Measurements from ENCODE around the gene NLRX1.
A peak's percentile ranks its signal among the peaks of the same experiment; 100 is the strongest.
"Not testable (repeated sequence)": the region's sequence is repeated elsewhere in the genome, so short reads cannot be mapped to it uniquely, and the experiment has no call there.

NLRX1 gene

GRCh38 chr11:119155733-119156492, 12.6 kb upstream of the NLRX1 start:
- no peak for DNase-seq (ENCODE audit: low read depth, low spot score)
- Histone ChIP-seq H3K36me3 (ENCODE audit: control insufficient read depth, insufficient read depth, low read length) (no peaks in the 10 kb centered on the region), H3K27me3 (ENCODE audit: control insufficient read depth, insufficient read depth, low read length) (peaks cover under 1% of the 10 kb centered on the region; the same call in 1 of the 2 replicates), H3K4me1 (ENCODE audit: control insufficient read depth, insufficient read depth, low read length) (peaks cover 3% of the 10 kb centered on the region), H3K27ac (ENCODE audit: low read length) (no peak overlapping the region), H3K9me3 (ENCODE audit: control insufficient read depth, insufficient read depth, low read length) (no peaks in the 10 kb centered on the region), H3K4me3 (ENCODE audit: low read length) (no peak overlapping the region)
- WGBS (ENCODE audit: insufficient coverage, insufficient read length) = no CpG with 5 or more reads among the region's 8 CpGs

GRCh38 chr11:119156496-119156895, 12.0 kb upstream of the NLRX1 start:
- no peak for DNase-seq (ENCODE audit: low read depth, low spot score)
- H3K4me3 ChIP-seq (ENCODE audit: low read length) = no peak overlapping the region
- H3K27me3 ChIP-seq (ENCODE audit: control insufficient read depth, insufficient read depth, low read length) = no peaks in the 10 kb centered on the region
- H3K9me3 ChIP-seq (ENCODE audit: control insufficient read depth, insufficient read depth, low read length) = no peaks in the 10 kb centered on the region
- no CpG with 5 or more reads among the region's 10 CpGs for WGBS (ENCODE audit: insufficient coverage, insufficient read length)
- peaks cover 3% of the 10 kb centered on the region for H3K4me1 ChIP-seq (ENCODE audit: control insufficient read depth, insufficient read depth, low read length)
- no peaks in the 10 kb centered on the region for H3K36me3 ChIP-seq (ENCODE audit: control insufficient read depth, insufficient read depth, low read length)
- no peak overlapping the region for H3K27ac ChIP-seq (ENCODE audit: low read length)

GRCh38 chr11:119157063-119157462, 11.5 kb upstream of the NLRX1 start:
- H3K4me1 ChIP-seq (ENCODE audit: control insufficient read depth, insufficient read depth, low read length) = peaks cover 3% of the 10 kb centered on the region
- H3K27ac ChIP-seq (ENCODE audit: low read length) = no peak overlapping the region
- H3K9me3 ChIP-seq (ENCODE audit: control insufficient read depth, insufficient read depth, low read length) = no peaks in the 10 kb centered on the region
- H3K36me3 ChIP-seq (ENCODE audit: control insufficient read depth, insufficient read depth, low read length) = no peaks in the 10 kb centered on the region
- H3K27me3 ChIP-seq (ENCODE audit: control insufficient read depth, insufficient read depth, low read length) = no peaks in the 10 kb centered on the region
- DNase-seq (ENCODE audit: low read depth, low spot score) = no peak
- no CpG with 5 or more reads among the region's 3 CpGs for WGBS (ENCODE audit: insufficient coverage, insufficient read length)
- no peak overlapping the region for H3K4me3 ChIP-seq (ENCODE audit: low read length)

- Histone ChIP-seq H3K27ac (ENCODE audit: low read length) (no peak overlapping the region), H3K4me3 (ENCODE audit: low read length) (no peak overlapping the region), H3K27me3 (ENCODE audit: control insufficient read depth, insufficient read depth, low read length) (no peaks in the 10 kb centered on the region), H3K4me1 (ENCODE audit: control insufficient read depth, insufficient read depth, low read length) (peaks cover 3% of the 10 kb centered on the region), H3K36me3 (ENCODE audit: control insufficient read depth, insufficient read depth, low read length) (no peaks in the 10 kb centered on the region), H3K9me3 (ENCODE audit: control insufficient read depth, insufficient read depth, low read length) (no peaks in the 10 kb centered on the region)
- no peak for DNase-seq (ENCODE audit: low read depth, low spot score)
- WGBS (ENCODE audit: insufficient coverage, insufficient read length) = no CpG with 5 or more reads among the region's 13 CpGs
Observed at GRCh38 chr11:119158467-119158866, 10.1 kb upstream of the NLRX1 start.

GRCh38 chr11:119160151-119160550, 8.4 kb upstream of the NLRX1 start:
- Histone ChIP-seq H3K27ac (ENCODE audit: low read length) (no peak overlapping the region), H3K4me3 (ENCODE audit: low read length) (no peak overlapping the region), H3K36me3 (ENCODE audit: control insufficient read depth, insufficient read depth, low read length) (no peaks in the 10 kb centered on the region), H3K27me3 (ENCODE audit: control insufficient read depth, insufficient read depth, low read length) (no peaks in the 10 kb centered on the region), H3K9me3 (ENCODE audit: control insufficient read depth, insufficient read depth, low read length) (no peaks in the 10 kb centered on the region), H3K4me1 (ENCODE audit: control insufficient read depth, insufficient read depth, low read length) (peaks cover 3% of the 10 kb centered on the region)
- DNase-seq (ENCODE audit: low read depth, low spot score) = no peak
- WGBS (ENCODE audit: insufficient coverage, insufficient read length) = no CpG with 5 or more reads among the region's 9 CpGs

DNA sequence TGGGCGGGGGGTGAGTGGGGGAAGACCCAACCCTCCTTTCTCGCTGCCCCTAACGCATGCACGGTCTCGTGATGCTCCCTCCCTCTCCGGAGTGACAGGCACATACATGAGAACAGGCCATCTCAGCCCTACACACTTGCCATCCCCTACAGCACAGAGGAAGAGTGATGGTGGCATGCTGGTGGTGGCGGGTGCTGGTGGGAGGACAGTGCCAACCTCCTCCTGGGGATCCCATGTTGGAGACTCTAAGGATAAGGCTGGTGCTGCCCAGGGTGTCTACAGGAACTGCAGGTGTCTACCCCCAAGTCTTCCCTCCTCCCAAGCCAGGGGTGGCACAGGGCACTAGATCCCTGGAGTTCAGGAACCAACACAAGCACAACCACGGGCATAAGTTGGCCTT, 6.7 kb upstream of the NLRX1 start:
- WGBS (ENCODE audit: insufficient coverage, insufficient read length) = no CpG with 5 or more reads among the region's 8 CpGs
- Histone ChIP-seq H3K4me3 (ENCODE audit: low read length) (no peak overlapping the region), H3K36me3 (ENCODE audit: control insufficient read depth, insufficient read depth, low read length) (no peaks in the 10 kb centered on the region), H3K27ac (ENCODE audit: low read length) (no peak overlapping the region), H3K4me1 (ENCODE audit: control insufficient read depth, insufficient read depth, low read length) (peaks cover 3% of the 10 kb centered on the region), H3K9me3 (ENCODE audit: control insufficient read depth, insufficient read depth, low read length) (no peaks in the 10 kb centered on the region), H3K27me3 (ENCODE audit: control insufficient read depth, insufficient read depth, low read length) (no peaks in the 10 kb centered on the region)
- DNase-seq (ENCODE audit: low read depth, low spot score) = no peak

DNA sequence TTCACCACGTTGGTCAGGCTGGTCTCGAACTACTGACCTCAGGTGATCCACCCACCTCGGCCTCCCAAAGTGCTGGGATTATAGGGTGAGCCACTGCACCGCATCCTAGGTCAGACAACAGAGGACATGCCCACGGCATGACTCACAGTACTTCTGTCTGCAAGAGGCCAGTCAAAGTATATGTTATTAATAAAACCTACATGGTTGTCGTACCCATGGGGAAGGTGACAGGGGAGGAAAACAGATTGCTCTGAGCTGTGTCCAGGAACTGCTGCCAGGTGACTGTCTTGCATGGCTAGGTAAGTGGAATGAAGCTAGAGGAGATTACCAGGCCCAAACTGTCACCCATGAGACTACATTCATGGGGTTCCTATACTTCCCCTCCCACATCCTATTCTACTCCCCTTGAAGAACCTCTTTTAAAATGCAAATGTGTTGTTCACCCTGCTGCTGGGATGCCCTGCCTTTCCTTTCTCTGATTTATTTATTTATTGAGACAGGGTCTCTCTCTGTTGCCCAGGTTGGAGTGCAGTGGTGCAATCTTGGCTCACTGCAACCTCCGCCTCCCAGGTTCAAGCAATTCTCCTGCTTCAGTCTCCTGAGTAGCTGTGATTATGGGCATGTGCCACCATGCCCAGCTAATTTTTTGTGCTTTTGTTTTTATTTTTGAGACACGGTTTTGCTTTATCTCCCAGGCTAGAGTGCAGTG, 2.0 kb upstream of the NLRX1 start:
- Histone ChIP-seq H3K36me3 (ENCODE audit: control insufficient read depth, insufficient read depth, low read length) (no peaks in the 10 kb centered on the region), H3K4me1 (ENCODE audit: control insufficient read depth, insufficient read depth, low read length) (no peaks in the 10 kb centered on the region), H3K27ac (ENCODE audit: low read length) (no peak overlapping the region), H3K27me3 (ENCODE audit: control insufficient read depth, insufficient read depth, low read length) (no peaks in the 10 kb centered on the region), H3K4me3 (ENCODE audit: low read length) (no peak overlapping the region), H3K9me3 (ENCODE audit: control insufficient read depth, insufficient read depth, low read length) (no peaks in the 10 kb centered on the region)
- WGBS (ENCODE audit: insufficient coverage, insufficient read length) = no CpG with 5 or more reads among the region's 8 CpGs
- no peak for DNase-seq (ENCODE audit: low read depth, low spot score)

DNA sequence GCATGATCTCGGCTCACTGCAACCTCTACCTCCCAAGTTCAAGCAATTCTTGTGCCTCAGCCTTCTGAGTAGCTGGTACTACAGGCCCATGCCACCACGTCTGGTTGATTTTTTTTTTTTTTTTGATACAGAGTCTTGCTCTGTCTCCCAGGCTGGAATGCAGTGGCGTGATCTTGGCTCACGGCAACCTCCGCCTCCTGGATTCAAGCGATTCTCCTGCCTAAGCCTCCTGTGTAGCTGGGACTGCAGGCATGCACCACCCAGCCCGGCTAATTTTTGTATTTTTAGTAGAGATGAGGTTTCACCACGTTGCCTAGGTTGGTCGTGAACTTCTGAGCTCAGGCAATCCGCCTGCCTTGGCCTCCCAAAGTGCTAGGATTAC, 1.5 kb upstream of the NLRX1 start:
- H3K9me3 ChIP-seq (ENCODE audit: control insufficient read depth, insufficient read depth, low read length); DNase-seq (ENCODE audit: low read depth, low spot score); H3K27ac ChIP-seq (ENCODE audit: low read length); H3K36me3 ChIP-seq (ENCODE audit: control insufficient read depth, insufficient read depth, low read length); H3K27me3 ChIP-seq (ENCODE audit: control insufficient read depth, insufficient read depth, low read length); H3K4me1 ChIP-seq (ENCODE audit: control insufficient read depth, insufficient read depth, low read length); H3K4me3 ChIP-seq (ENCODE audit: low read length): not testable (repeated sequence)
- WGBS (ENCODE audit: insufficient coverage, insufficient read length) = no CpG with 5 or more reads among the region's 10 CpGs

GRCh38 chr11:119167933-119168332, 592 bp upstream of the NLRX1 start:
- Histone ChIP-seq H3K27me3 (ENCODE audit: control insufficient read depth, insufficient read depth, low read length) (no peaks in the 10 kb centered on the region), H3K4me3 (ENCODE audit: low read length) (no peak overlapping the region), H3K9me3 (ENCODE audit: control insufficient read depth, insufficient read depth, low read length) (no peaks in the 10 kb centered on the region), H3K36me3 (ENCODE audit: control insufficient read depth, insufficient read depth, low read length) (no peaks in the 10 kb centered on the region), H3K4me1 (ENCODE audit: control insufficient read depth, insufficient read depth, low read length) (no peaks in the 10 kb centered on the region), H3K27ac (ENCODE audit: low read length) (no peak overlapping the region)
- WGBS (ENCODE audit: insufficient coverage, insufficient read length) = no CpG with 5 or more reads among the region's 6 CpGs
- DNase-seq (ENCODE audit: low read depth, low spot score) = no peak

- H3K4me1 ChIP-seq (ENCODE audit: control insufficient read depth, insufficient read depth, low read length) = no peaks in the 10 kb centered on the region
- peak; percentile 60 for DNase-seq (ENCODE audit: low read depth, low spot score)
Observed at GRCh38 chr11:119169282-119169719, 776 bp downstream of the NLRX1 start.

More at GRCh38 chr11:119169282-119169719, 776 bp downstream of the NLRX1 start:
- Histone ChIP-seq H3K27me3 (ENCODE audit: control insufficient read depth, insufficient read depth, low read length) (no peaks in the 10 kb centered on the region), H3K9me3 (ENCODE audit: control insufficient read depth, insufficient read depth, low read length) (no peaks in the 10 kb centered on the region), H3K27ac (ENCODE audit: low read length) (no peak overlapping the region), H3K36me3 (ENCODE audit: control insufficient read depth, insufficient read depth, low read length) (no peaks in the 10 kb centered on the region), H3K4me3 (ENCODE audit: low read length) (peak overlapping the region; percentile 60)
- no CpG with 5 or more reads among the region's 15 CpGs for WGBS (ENCODE audit: insufficient coverage, insufficient read length)
